CD4-positive, alpha-beta T cell (primary cell): ENCODE measurements around the gene BACE2. TPM values are rescaled to one million over a fixed set of nuclear protein-coding genes. Genes with fewer than 3 reads are reported as not detected.

Source experiments
- ATAC-seq: fragments of 200-7000 bp; cut with Tn5 transposase; one replicate; pipeline ENCODE4 v1.10.0; 2022; ENCODE audit warnings: mild to moderate bottlenecking; ENCODE audit not compliant: poor library complexity
- CTCF ChIA-PET: fragments of 350-600 bp; sonication (Branson Sonifier 250); formaldehyde crosslinking; loops from one replicate; lab custom pipeline; 2021; ENCODE audit warnings: antibody characterized with exemption, inconsistent platforms; lab: Charles Lee
- POLR2A ChIA-PET: fragments of 350-600 bp; sonication (Branson Sonifier 250); formaldehyde crosslinking; loops from one replicate; lab custom pipeline; 2021; ENCODE audit warnings: antibody characterized with exemption, inconsistent platforms; lab: Charles Lee
- DNase-seq, 14 experiments: peaks; one replicate each; pipeline ENCODE4 v3.0.0-alpha.2; 2013 to 2020; ENCODE audit warnings: mixed read lengths in 2 of 14
- H3K27ac ChIP-seq, 2 donors: one replicate each; pipeline versions ENCODE4 v1.5.1 to v1.7.0; 2013; ENCODE audit warnings: low read length in 2 of 2, low read depth in 1 of 2, mild to moderate bottlenecking in 1 of 2
- H3K27me3 ChIP-seq, 2 experiments: 1 replicate in 1 of 2; 2 replicates in 1 of 2; pipeline versions ENCODE4 v1.6.1 to v1.7.0; 2013; ENCODE audit warnings: low read length in 2 of 2, control low read depth in 1 of 2, mild to moderate bottlenecking in 1 of 2, moderate library complexity in 1 of 2; ENCODE audit not compliant: insufficient read depth in 2 of 2, control insufficient read depth in 1 of 2
- H3K36me3 ChIP-seq: one replicate; pipeline ENCODE4 v1.6.1; 2013; ENCODE audit warnings: low read length, control low read depth; ENCODE audit not compliant: insufficient read depth
- H3K4me1 ChIP-seq: one replicate; pipeline ENCODE4 v1.6.1; 2013; ENCODE audit warnings: low read length, control low read depth; ENCODE audit not compliant: insufficient read depth
- H3K4me3 ChIP-seq: one replicate; pipeline ENCODE4 v1.5.1; 2013; ENCODE audit warnings: mild to moderate bottlenecking, low read length, moderate library complexity
- H3K9me3 ChIP-seq, 2 experiments: 1 replicate in 1 of 2; 2 replicates in 1 of 2; pipeline versions ENCODE4 v1.6.1 to v1.7.0; 2013; ENCODE audit warnings: low read length in 2 of 2, mild to moderate bottlenecking in 2 of 2, control low read depth in 1 of 2, moderate library complexity in 1 of 2; ENCODE audit not compliant: control insufficient read depth in 1 of 2, insufficient read depth in 1 of 2
- H3K27ac Mint-ChIP-seq: one replicate; pipeline ENCODE4 v1.8.0; 2020; ENCODE audit warnings: mixed read lengths
- H3K27me3 Mint-ChIP-seq: one replicate; pipeline ENCODE4 v1.8.0; 2021; ENCODE audit warnings: mixed read lengths
- H3K36me3 Mint-ChIP-seq: one replicate; pipeline ENCODE4 v1.8.0; 2021; ENCODE audit warnings: low read depth, mixed read lengths
- H3K4me1 Mint-ChIP-seq: one replicate; pipeline ENCODE4 v1.8.0; 2021; ENCODE audit warnings: low read depth, mixed read lengths
- H3K4me3 Mint-ChIP-seq: one replicate; pipeline ENCODE4 v1.8.0; 2020; ENCODE audit warnings: mild to moderate bottlenecking, mixed read lengths
- H3K9me3 Mint-ChIP-seq: one replicate; pipeline ENCODE4 v1.8.0; 2020; ENCODE audit warnings: mixed read lengths
- CTCF ChIP-seq: fragments of 200-600 bp; IDR thresholded peaks from one replicate; pipeline ENCODE4 v1.8.0; 2022; ENCODE audit warnings: antibody characterized with exemption, mild to moderate bottlenecking
- intact Hi-C, 2 experiments: fragments of 100-400 bp; cut with DNase I in 1 of 2; cut with micrococcal nuclease in 1 of 2; formaldehyde crosslinking; loops; one replicate each; pipeline versions ENCODE4 v1.15.1 to v1.9.0; 2023 to 2025; cut with DNase I, micrococcal nuclease
- total RNA-seq, 174 experiments: library from RNA in 2 of 174; stranded (reverse) in 2 of 174; gene quantifications; one replicate each; pipeline ENCODE4 v1.2.3 and lab custom pipeline; 2021 to 2026

BACE2 gene
- total RNA-seq, 2 experiments from 2014 or later, result 0.16 TPM; not detected in 1

- POLR2A ChIA-PET, result no interaction called here
- no peaks in the 10 kb centered on the region for H3K36me3 ChIP-seq
- CTCF ChIA-PET, result no interaction called here
- no peak overlapping the region for H3K27ac Mint-ChIP-seq
- ATAC-seq (no peak), DNase-seq (no peak)
- no peak overlapping the region for H3K4me3 ChIP-seq
- H3K27ac ChIP-seq, result no peak overlapping the region
- H3K36me3 Mint-ChIP-seq, result no peaks in the 10 kb centered on the region
- intact Hi-C loops, result loop anchor here in 1 of 2 experiments (10.0 kb wide), 2 partner anchors 994 to 1624 kb away; no protein-coding TSS in a partner anchor
- H3K4me3 Mint-ChIP-seq, result no peak overlapping the region
- H3K9me3 Mint-ChIP-seq, result no peaks in the 10 kb centered on the region
- no peaks in the 10 kb centered on the region for H3K4me1 Mint-ChIP-seq
- no peaks in the 10 kb centered on the region for H3K4me1 ChIP-seq
- H3K9me3 ChIP-seq, result no peaks in the 10 kb centered on the region
- H3K27me3 ChIP-seq, result no peaks in the 10 kb centered on the region
- H3K27me3 Mint-ChIP-seq, result peaks cover 18% of the 10 kb centered on the region
- no peak for TF ChIP-seq CTCF
These were observed 29.2 kb upstream of the BACE2 start for GRCh38 chr21:41138711-41139110.

GRCh38 chr21:41139275-41139674, 28.7 kb upstream of the BACE2 start:
- no peaks in the 10 kb centered on the region for H3K4me1 Mint-ChIP-seq
- Histone ChIP-seq H3K4me3 (no peak overlapping the region), H3K27ac (no peak overlapping the region), H3K27me3 (no peaks in the 10 kb centered on the region), H3K36me3 (no peaks in the 10 kb centered on the region), H3K4me1 (no peaks in the 10 kb centered on the region), H3K9me3 (no peaks in the 10 kb centered on the region)
- POLR2A ChIA-PET, result no interaction called here
- H3K4me3 Mint-ChIP-seq, result no peak overlapping the region
- TF ChIP-seq CTCF, result no peak
- CTCF ChIA-PET, result no interaction called here
- intact Hi-C loops, result loop anchor here in 1 of 2 experiments (10.0 kb wide), 2 partner anchors 994 to 1624 kb away; no protein-coding TSS in a partner anchor
- no peak overlapping the region for H3K27ac Mint-ChIP-seq
- H3K27me3 Mint-ChIP-seq, result peaks cover 17% of the 10 kb centered on the region
- ATAC-seq (no peak), DNase-seq (no peak)
- no peaks in the 10 kb centered on the region for H3K36me3 Mint-ChIP-seq
- H3K9me3 Mint-ChIP-seq, result no peaks in the 10 kb centered on the region

DNA sequence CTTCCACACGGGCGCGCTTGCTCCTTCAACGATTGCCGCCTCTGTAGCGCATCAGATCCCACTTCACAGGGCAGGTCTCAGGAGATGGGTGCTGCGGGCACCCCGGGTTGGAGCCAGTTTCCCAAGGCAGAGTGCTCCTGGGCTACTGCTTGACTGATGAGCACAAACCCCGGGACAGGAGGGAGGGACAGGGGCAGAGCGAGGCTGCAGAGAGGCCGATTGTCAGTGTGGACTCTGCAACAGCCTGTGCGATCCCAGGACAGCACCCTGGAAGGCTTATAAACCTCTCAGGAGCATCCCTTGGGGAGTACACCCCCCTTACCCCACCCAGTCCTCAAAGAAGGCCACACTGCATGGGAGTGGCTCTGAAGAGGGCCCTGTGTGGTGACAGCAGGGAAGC, 28.0 kb upstream of the BACE2 start:
- ChIA-PET POLR2A (no interaction called here), CTCF (no interaction called here)
- Mint-ChIP-seq H3K27me3 (peaks cover 24% of the 10 kb centered on the region), H3K4me1 (no peaks in the 10 kb centered on the region), H3K36me3 (no peaks in the 10 kb centered on the region), H3K9me3 (no peaks in the 10 kb centered on the region), H3K4me3 (no peak overlapping the region), H3K27ac (no peak overlapping the region)
- no peak for TF ChIP-seq CTCF
- Histone ChIP-seq H3K4me3 (no peak overlapping the region), H3K4me1 (no peaks in the 10 kb centered on the region), H3K27me3 (no peaks in the 10 kb centered on the region), H3K36me3 (no peaks in the 10 kb centered on the region), H3K27ac (no peak overlapping the region), H3K9me3 (no peaks in the 10 kb centered on the region)
- no peak for ATAC-seq
- intact Hi-C loops, result loop anchor here in 1 of 2 experiments (10.0 kb wide), 2 partner anchors 995 to 1625 kb away; no protein-coding TSS in a partner anchor
- DNase-seq, result no peak
